Karpas-422 (cell line): Measurements from ENCODE around the gene CCDC97. TPM values are rescaled to one million over a fixed set of nuclear protein-coding genes. Genes with fewer than 3 reads are reported as not detected.

Experiments used
- DNase-seq: peaks from one replicate; pipeline ENCODE4 v3.0.0-alpha.2; 2015
- H2AFZ ChIP-seq: fragments of 200-600 bp; sonication (generic); 2 replicates; pipeline ENCODE4 v1.6.1; 2014; ENCODE audit warnings: antibody characterized with exemption, low read length, mixed read lengths
- H3K27ac ChIP-seq: fragments of 200-600 bp; sonication (generic); 2 replicates; pipeline ENCODE4 v1.5.1; 2014; ENCODE audit warnings: mild to moderate bottlenecking, low read length, moderate library complexity
- H3K27me3 ChIP-seq: fragments of 200-600 bp; sonication (generic); 2 replicates; pipeline ENCODE4 v1.6.1; 2014; ENCODE audit warnings: low read length, mixed read lengths
- H3K36me3 ChIP-seq: fragments of 200-600 bp; sonication (generic); 2 replicates; pipeline ENCODE4 v1.6.1; 2014; ENCODE audit warnings: low read length, mixed read lengths; ENCODE audit not compliant: insufficient read depth
- H3K4me1 ChIP-seq: fragments of 200-600 bp; sonication (generic); 2 replicates; pipeline ENCODE4 v1.6.1; 2014; ENCODE audit warnings: mild to moderate bottlenecking, low read length, mixed read lengths
- H3K4me2 ChIP-seq: fragments of 200-600 bp; sonication (generic); 2 replicates; pipeline ENCODE4 v1.6.1; 2014; ENCODE audit warnings: low read length, low read depth, mild to moderate bottlenecking; ENCODE audit not compliant: poor library complexity, severe bottlenecking
- H3K4me3 ChIP-seq: fragments of 200-600 bp; sonication (generic); 2 replicates; pipeline ENCODE4 v1.5.1; 2014; ENCODE audit warnings: mild to moderate bottlenecking, antibody characterized with exemption, low read length, mixed read lengths
- H3K79me2 ChIP-seq: fragments of 200-600 bp; sonication (generic); 2 replicates; pipeline ENCODE4 v1.6.1; 2014; ENCODE audit warnings: mild to moderate bottlenecking, low read length, mixed read lengths
- H3K9ac ChIP-seq: fragments of 200-600 bp; sonication (generic); 2 replicates; pipeline ENCODE4 v1.6.0; 2014; ENCODE audit warnings: low read length
- H3K9me2 ChIP-seq: fragments of 200-600 bp; sonication (generic), shearing (Covaris generic); replicated peaks from 2 replicates; pipeline ENCODE4 v1.6.0; 2014; ENCODE audit warnings: mild to moderate bottlenecking, low read length, moderate library complexity; ENCODE audit not compliant: insufficient read depth
- H3K9me3 ChIP-seq: fragments of 300-700, 200-600 bp; sonication (generic); 2 replicates; pipeline ENCODE4 v1.6.1; 2014; ENCODE audit warnings: low read length, mixed read lengths
- H4K20me1 ChIP-seq: fragments of 200-600 bp; sonication (generic); 2 replicates; pipeline ENCODE4 v1.6.1; 2014; ENCODE audit warnings: mild to moderate bottlenecking, antibody characterized with exemption, low read length, low read depth; ENCODE audit not compliant: insufficient read depth
- total RNA-seq: library from RNA; depleted of rRNA; stranded (reverse); fragments of >200 nt; shearing (Covaris generic); gene quantifications from 2 replicates; pipeline ENCODE4 v1.2.3, GENCODE V29; 2014; ENCODE audit warnings: low replicate concordance

The CCDC97 gene
- total RNA-seq, 1 experiment from 2014 or later = 15.5 TPM

DNA sequence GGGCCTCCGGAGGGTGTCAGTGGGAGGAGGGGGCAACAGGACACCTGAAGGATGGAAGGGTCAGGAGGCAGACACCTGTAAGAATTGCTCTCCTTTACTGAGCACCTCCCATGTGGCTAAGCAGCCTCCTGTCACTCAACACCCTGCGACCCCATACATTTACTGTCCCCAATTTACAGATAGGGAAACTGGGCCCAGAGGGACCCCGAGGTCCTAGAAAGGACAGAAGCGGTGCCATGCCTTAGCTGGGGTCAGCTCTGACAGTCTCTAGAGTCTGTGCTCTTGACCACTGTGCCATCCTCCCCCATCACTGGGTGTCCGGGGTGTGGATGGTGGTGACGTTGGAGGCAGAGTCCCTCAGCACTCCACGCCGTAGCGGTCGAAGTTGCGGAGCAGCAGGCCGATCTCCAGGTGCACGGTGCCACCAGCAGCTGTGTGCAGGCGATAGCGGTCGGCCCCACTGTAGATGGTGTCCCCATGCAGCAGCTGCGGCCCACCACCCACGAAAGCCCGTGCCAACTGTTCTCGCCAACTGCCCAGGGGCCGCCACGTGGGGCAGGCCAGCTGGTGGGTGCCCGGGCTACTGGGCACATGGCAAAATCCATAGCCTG is 44.5 kb downstream of the CCDC97 start:
- H3K79me2 ChIP-seq = peaks cover 49% of the 10 kb centered on the region
- no peaks in the 10 kb centered on the region for H3K27me3 ChIP-seq
- H3K9me2 ChIP-seq = no peaks in the 10 kb centered on the region
- no peak overlapping the region for H3K27ac ChIP-seq
- peak overlapping the region; percentile 95 for H3K9ac ChIP-seq
- no peak overlapping the region for H2AFZ ChIP-seq
- DNase-seq = no peak
- H3K9me3 ChIP-seq = no peaks in the 10 kb centered on the region
- peaks cover 18% of the 10 kb centered on the region for H4K20me1 ChIP-seq
- peaks cover 20% of the 10 kb centered on the region for H3K4me1 ChIP-seq
- peak overlapping the region; percentile 84 for H3K4me2 ChIP-seq
- peak overlapping the region; percentile 95 for H3K4me3 ChIP-seq
- H3K36me3 ChIP-seq = peaks cover 7% of the 10 kb centered on the region; the same call in 1 of the 2 replicates

- Histone ChIP-seq H3K79me2 (peaks cover 43% of the 10 kb centered on the region), H3K4me3 (no peak overlapping the region), H4K20me1 (peaks cover 13% of the 10 kb centered on the region), H3K9me3 (no peaks in the 10 kb centered on the region), H3K27me3 (no peaks in the 10 kb centered on the region), H2AFZ (no peak overlapping the region), H3K36me3 (peaks cover 3% of the 10 kb centered on the region; the same call in 1 of the 2 replicates), H3K9me2 (no peaks in the 10 kb centered on the region), H3K27ac (no peak overlapping the region), H3K4me1 (peaks cover 20% of the 10 kb centered on the region), H3K4me2 (no peak overlapping the region), H3K9ac (no peak overlapping the region)
- DNase-seq = no peak
Measured at GRCh38 chr19:41355035-41355434, 45.1 kb downstream of the CCDC97 start.

DNA sequence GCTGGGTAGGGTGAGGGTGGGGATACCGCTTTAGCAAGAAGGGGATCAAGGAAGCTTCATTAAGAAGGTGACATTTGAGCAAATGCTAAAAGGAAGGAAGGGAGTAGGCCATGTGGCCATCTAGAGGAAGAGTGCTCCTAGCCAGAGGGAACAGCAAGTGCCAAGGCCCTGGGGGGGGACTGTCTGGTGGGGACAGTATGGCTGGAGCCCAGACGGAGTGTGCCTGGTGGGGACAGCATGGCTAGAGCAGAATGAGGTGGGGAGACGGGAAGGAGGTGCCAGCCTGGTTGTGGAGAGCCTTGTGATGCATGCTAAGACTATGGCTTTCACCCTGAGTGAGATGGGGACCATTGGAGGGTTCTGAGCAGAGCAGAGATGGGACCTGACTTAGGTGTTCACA is 45.8 kb downstream of the CCDC97 start:
- H3K9ac ChIP-seq = no peak overlapping the region
- 0 out of 2 replicates have a peak, but pooled peaks cover under 1% of the 10 kb centered on the region for H3K36me3 ChIP-seq
- H3K79me2 ChIP-seq = peaks cover 35% of the 10 kb centered on the region
- H3K27ac ChIP-seq = no peak overlapping the region
- no peak for DNase-seq
- H3K4me2 ChIP-seq = no peak overlapping the region
- H3K4me3 ChIP-seq = no peak overlapping the region
- H2AFZ ChIP-seq = no peak overlapping the region
- H3K4me1 ChIP-seq = peaks cover 17% of the 10 kb centered on the region
- no peaks in the 10 kb centered on the region for H3K27me3 ChIP-seq
- no peaks in the 10 kb centered on the region for H3K9me3 ChIP-seq
- H3K9me2 ChIP-seq = no peaks in the 10 kb centered on the region
- peaks cover 9% of the 10 kb centered on the region for H4K20me1 ChIP-seq

GRCh38 chr19:41356984-41357739 is 47.2 kb downstream of the CCDC97 start:
- no peak overlapping the region for H3K4me2 ChIP-seq
- H3K4me3 ChIP-seq = no peak overlapping the region
- H3K9ac ChIP-seq = no peak overlapping the region
- H3K27me3 ChIP-seq = no peaks in the 10 kb centered on the region
- peaks cover 22% of the 10 kb centered on the region for H3K79me2 ChIP-seq
- H3K9me3 ChIP-seq = no peaks in the 10 kb centered on the region
- H3K4me1 ChIP-seq = peaks cover 8% of the 10 kb centered on the region
- no peaks in the 10 kb centered on the region for H3K9me2 ChIP-seq
- no peak overlapping the region for H2AFZ ChIP-seq
- H3K27ac ChIP-seq = no peak overlapping the region
- peaks cover 4% of the 10 kb centered on the region; the same call in 1 of the 2 replicates for H4K20me1 ChIP-seq
- H3K36me3 ChIP-seq = no peaks in the 10 kb centered on the region
- DNase-seq = no peak

GRCh38 chr19:41357746-41358145 is 47.8 kb downstream of the CCDC97 start:
- Histone ChIP-seq H3K4me1 (peaks cover 10% of the 10 kb centered on the region), H4K20me1 (0 out of 2 replicates have a peak, but pooled peaks cover 3% of the 10 kb centered on the region), H3K36me3 (no peaks in the 10 kb centered on the region), H3K79me2 (peaks cover 16% of the 10 kb centered on the region), H3K9me2 (no peaks in the 10 kb centered on the region), H3K9ac (no peak overlapping the region), H3K27me3 (no peaks in the 10 kb centered on the region), H2AFZ (no peak overlapping the region), H3K4me3 (no peak overlapping the region), H3K4me2 (no peak overlapping the region), H3K27ac (no peak overlapping the region), H3K9me3 (no peaks in the 10 kb centered on the region)
- no peak for DNase-seq

GRCh38 chr19:41359741-41360140 is 49.8 kb downstream of the CCDC97 start:
- H3K4me1 ChIP-seq = peaks cover 15% of the 10 kb centered on the region
- no peak overlapping the region for H3K4me3 ChIP-seq
- H3K27me3 ChIP-seq = no peaks in the 10 kb centered on the region
- DNase-seq = no peak
- peaks cover 12% of the 10 kb centered on the region for H3K79me2 ChIP-seq
- no peaks in the 10 kb centered on the region for H3K36me3 ChIP-seq
- H3K4me2 ChIP-seq = no peak overlapping the region
- H3K9me3 ChIP-seq = no peaks in the 10 kb centered on the region
- no peaks in the 10 kb centered on the region for H4K20me1 ChIP-seq
- H3K9ac ChIP-seq = no peak overlapping the region
- no peak overlapping the region for H3K27ac ChIP-seq
- H3K9me2 ChIP-seq = no peaks in the 10 kb centered on the region
- no peak overlapping the region for H2AFZ ChIP-seq

DNA sequence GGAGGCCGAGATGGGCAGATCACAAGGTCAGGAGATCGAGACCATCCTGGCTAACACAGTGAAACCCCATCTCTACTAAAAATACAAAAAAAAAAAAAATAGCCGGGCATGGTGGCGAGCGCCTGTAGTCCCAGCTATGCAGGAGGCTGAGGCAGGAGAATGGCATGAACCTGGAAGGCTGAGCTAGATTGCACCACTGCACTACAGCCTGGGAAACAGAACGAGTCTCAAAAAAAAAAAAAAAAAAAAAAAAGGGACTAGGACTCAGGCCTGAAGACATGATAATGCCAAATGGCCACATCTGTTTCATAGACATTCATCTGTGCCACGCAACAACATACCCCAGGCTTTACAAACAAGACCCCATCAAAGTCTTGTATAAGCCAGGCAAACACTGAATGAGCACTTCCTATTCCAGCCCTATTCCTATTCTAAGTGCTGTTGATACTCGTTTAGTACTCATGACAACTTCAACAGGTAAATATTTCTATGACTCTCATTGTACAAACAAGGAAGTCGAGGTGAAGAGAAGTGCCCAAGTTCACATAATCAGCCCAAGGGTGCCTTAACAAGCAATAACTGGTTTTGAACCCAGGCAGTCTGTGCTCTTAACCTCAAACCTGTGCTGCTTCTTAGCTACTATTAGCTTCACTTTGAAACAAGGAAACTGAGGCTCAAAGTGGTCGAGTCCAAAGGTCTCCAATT is 52.3 kb downstream of the CCDC97 start:
- no peaks in the 10 kb centered on the region for H3K27me3 ChIP-seq
- H3K4me2 ChIP-seq = peak overlapping the region; percentile 6
- H3K27ac ChIP-seq = no peak overlapping the region
- H2AFZ ChIP-seq = no peak overlapping the region
- H3K9ac ChIP-seq = no peak overlapping the region
- no peaks in the 10 kb centered on the region for H4K20me1 ChIP-seq
- no peaks in the 10 kb centered on the region for H3K9me3 ChIP-seq
- H3K79me2 ChIP-seq = peaks cover 28% of the 10 kb centered on the region
- H3K9me2 ChIP-seq = no peaks in the 10 kb centered on the region
- no peak overlapping the region for H3K4me3 ChIP-seq
- no peaks in the 10 kb centered on the region for H3K36me3 ChIP-seq
- no peak for DNase-seq
- peaks cover 18% of the 10 kb centered on the region for H3K4me1 ChIP-seq

DNA sequence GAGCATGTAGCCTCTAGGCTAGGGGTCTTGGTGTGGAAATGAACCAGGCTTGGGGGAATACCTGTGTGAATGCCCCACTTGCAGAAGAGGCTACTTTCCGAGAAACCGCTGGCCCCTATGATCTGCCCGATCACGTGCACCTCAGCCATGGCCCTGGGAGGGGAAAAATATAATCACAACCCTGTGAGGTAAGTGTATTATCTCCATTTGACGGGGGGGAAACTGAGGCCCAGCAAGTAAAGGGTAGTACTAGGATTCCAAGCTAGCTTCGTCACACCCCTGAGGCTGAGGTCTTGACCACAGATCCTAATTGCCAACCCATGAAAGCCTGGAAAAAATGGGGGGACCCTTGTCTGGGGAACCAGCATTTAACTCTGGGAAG is 53.4 kb downstream of the CCDC97 start:
- no peaks in the 10 kb centered on the region for H3K27me3 ChIP-seq
- peak overlapping the region; percentile 94 for H3K4me2 ChIP-seq
- H4K20me1 ChIP-seq = no peaks in the 10 kb centered on the region
- no peaks in the 10 kb centered on the region for H3K9me3 ChIP-seq
- peak overlapping the region; percentile 60; the same call in 1 of the 2 replicates for H2AFZ ChIP-seq
- peak overlapping the region; percentile 89; the same call in 1 of the 2 replicates for H3K27ac ChIP-seq
- peaks cover 24% of the 10 kb centered on the region for H3K4me1 ChIP-seq
- H3K4me3 ChIP-seq = peak overlapping the region; percentile 92
- peaks cover 32% of the 10 kb centered on the region for H3K79me2 ChIP-seq
- no peaks in the 10 kb centered on the region for H3K9me2 ChIP-seq
- peak overlapping the region; percentile 90 for H3K9ac ChIP-seq
- H3K36me3 ChIP-seq = no peaks in the 10 kb centered on the region
- no peak for DNase-seq
